Fibroblast of peridontal ligament (primary cell): ENCODE measurements around the gene AMBP.
A peak's percentile ranks its signal among the peaks of the same experiment; 100 is the strongest.

Experiments used
- DNase-seq: peaks from one replicate; pipeline ENCODE4 v3.0.0-alpha.2; 2010; ENCODE audit errors: extremely low read depth

Gene AMBP

GRCh38 chr9:114075602-114076001 lies 2.5 kb downstream of the AMBP start:
- DNase-seq, result no peak

GRCh38 chr9:114072184-114073140 lies 5.6 kb downstream of the AMBP start:
- DNase-seq, result peak; percentile 46

GRCh38 chr9:114071197-114071795 lies 6.8 kb downstream of the AMBP start:
- DNase-seq, result no peak

GRCh38 chr9:114070188-114071103 lies 7.7 kb downstream of the AMBP start:
- no peak for DNase-seq

- no peak for DNase-seq
Observed at GRCh38 chr9:114069476-114070187, 8.5 kb downstream of the AMBP start.

GRCh38 chr9:114065304-114065703 lies 12.8 kb downstream of the AMBP start:
- DNase-seq, result no peak

GRCh38 chr9:114061830-114062474 lies 16.1 kb downstream of the AMBP start:
- no peak for DNase-seq

- DNase-seq, result no peak
Observed at GRCh38 chr9:114061292-114061691, 16.8 kb downstream of the AMBP start.

GRCh38 chr9:114060711-114061110 lies 17.4 kb downstream of the AMBP start:
- DNase-seq, result no peak

GRCh38 chr9:114060070-114060469 lies 18.0 kb downstream of the AMBP start:
- DNase-seq, result no peak

GRCh38 chr9:114059047-114059803 lies 18.9 kb downstream of the AMBP start:
- no peak for DNase-seq

GRCh38 chr9:114058688-114059046 lies 19.4 kb downstream of the AMBP start:
- no peak for DNase-seq

GRCh38 chr9:114057161-114057885 lies 20.8 kb downstream of the AMBP start:
- DNase-seq, result no peak

- DNase-seq, result no peak
Observed at GRCh38 chr9:114056527-114056926, 21.6 kb downstream of the AMBP start.

GRCh38 chr9:114055894-114056293 lies 22.2 kb downstream of the AMBP start:
- DNase-seq, result no peak

- DNase-seq, result no peak
Observed at GRCh38 chr9:114055061-114055460, 23.0 kb downstream of the AMBP start.

GRCh38 chr9:114054191-114054690 lies 23.9 kb downstream of the AMBP start:
- no peak for DNase-seq

GRCh38 chr9:114053246-114054005 lies 24.7 kb downstream of the AMBP start:
- no peak for DNase-seq

- no peak for DNase-seq
Observed at GRCh38 chr9:114051706-114052105, 26.4 kb downstream of the AMBP start.
